GM21786 (cell line): ENCODE measurements around the gene LPGAT1.

Source experiments
- ATAC-seq: cut with Tn5 transposase; IDR thresholded peaks from one replicate; pipeline ENCODE4 v1.9.1; 2021; ENCODE audit not compliant: unreplicated experiment

Gene LPGAT1

GRCh38 chr1:211828584-211829342, 1.8 kb downstream of the LPGAT1 start:
- ATAC-seq = no peak

- no peak for ATAC-seq
Observed at GRCh38 chr1:211827051-211827450, 3.5 kb downstream of the LPGAT1 start.

GRCh38 chr1:211825980-211826379, 4.6 kb downstream of the LPGAT1 start:
- ATAC-seq = no peak

- ATAC-seq = no peak
Observed at GRCh38 chr1:211822677-211823407, 7.7 kb downstream of the LPGAT1 start.

GRCh38 chr1:211816586-211816985, 14.0 kb downstream of the LPGAT1 start:
- no peak for ATAC-seq

GRCh38 chr1:211814313-211814712, 16.2 kb downstream of the LPGAT1 start:
- ATAC-seq = no peak

- no peak for ATAC-seq
Observed at GRCh38 chr1:211813590-211813989, 17.0 kb downstream of the LPGAT1 start.

GRCh38 chr1:211812584-211812983, 18.0 kb downstream of the LPGAT1 start:
- ATAC-seq = no peak

GRCh38 chr1:211811848-211812247, 18.7 kb downstream of the LPGAT1 start:
- no peak for ATAC-seq

GRCh38 chr1:211811126-211811525, 19.4 kb downstream of the LPGAT1 start:
- ATAC-seq = no peak

- ATAC-seq = no peak
Observed at GRCh38 chr1:211808475-211808874, 22.1 kb downstream of the LPGAT1 start.

- no peak for ATAC-seq
Observed at GRCh38 chr1:211804915-211805314, 25.6 kb downstream of the LPGAT1 start.

GRCh38 chr1:211800925-211801607, 29.5 kb downstream of the LPGAT1 start:
- ATAC-seq = no peak

- no peak for ATAC-seq
Observed at GRCh38 chr1:211797994-211798393, 32.6 kb downstream of the LPGAT1 start.

- ATAC-seq = no peak
Observed at GRCh38 chr1:211791979-211792378, 38.6 kb downstream of the LPGAT1 start.

- no peak for ATAC-seq
Observed at GRCh38 chr1:211789641-211790464, 40.7 kb downstream of the LPGAT1 start.

GRCh38 chr1:211788626-211789025, 41.9 kb downstream of the LPGAT1 start:
- no peak for ATAC-seq

- ATAC-seq = no peak
Observed at GRCh38 chr1:211783897-211784296, 46.7 kb downstream of the LPGAT1 start.

- ATAC-seq = no peak
Observed at GRCh38 chr1:211783266-211783665, 47.3 kb downstream of the LPGAT1 start.

GRCh38 chr1:211781260-211781659, 49.3 kb downstream of the LPGAT1 start:
- no peak for ATAC-seq

GRCh38 chr1:211775170-211775569, 55.4 kb downstream of the LPGAT1 start:
- no peak for ATAC-seq
